ENCODE measurements around the gene NF1.
"Not testable (repeated sequence)": the region's sequence is repeated elsewhere in the genome, so short reads cannot be mapped to it uniquely, and the experiment has no call there.

Gene NF1

GRCh38 chr17:31383488-31383887 lies 288.7 kb downstream of the NF1 start:
- peak; percentile 25 for DNase-seq (ENCODE audit: low read depth)
- TF ChIP-seq CTCF (IDR thresholded peaks at IDR 0.05; ENCODE audit: insufficient read depth, low read depth, low read length, missing control alignments), result peak; percentile 20
- H3K4me3 ChIP-seq (ENCODE audit: low read length), result not testable (repeated sequence)

GRCh38 chr17:31385428-31386285 lies 290.9 kb downstream of the NF1 start:
- no peak overlapping the region for H3K4me3 ChIP-seq (ENCODE audit: low read length)
- TF ChIP-seq CTCF (IDR thresholded peaks at IDR 0.05; ENCODE audit: insufficient read depth, low read depth, low read length, missing control alignments), result no peak
- DNase-seq (ENCODE audit: low read depth), result no peak

GRCh38 chr17:31386542-31387075 lies 291.8 kb downstream of the NF1 start:
- no peak overlapping the region for H3K4me3 ChIP-seq (ENCODE audit: low read length)
- TF ChIP-seq CTCF (IDR thresholded peaks at IDR 0.05; ENCODE audit: insufficient read depth, low read depth, low read length, missing control alignments), result no peak
- DNase-seq (ENCODE audit: low read depth), result no peak

- no peak overlapping the region for H3K4me3 ChIP-seq (ENCODE audit: low read length)
- no peak for TF ChIP-seq CTCF (IDR thresholded peaks at IDR 0.05; ENCODE audit: insufficient read depth, low read depth, low read length, missing control alignments)
- DNase-seq (ENCODE audit: low read depth), result no peak
Observed at GRCh38 chr17:31387438-31387837, 292.7 kb downstream of the NF1 start.

- no peak overlapping the region for H3K4me3 ChIP-seq (ENCODE audit: low read length)
- DNase-seq (ENCODE audit: low read depth), result no peak
- TF ChIP-seq CTCF (IDR thresholded peaks at IDR 0.05; ENCODE audit: insufficient read depth, low read depth, low read length, missing control alignments), result no peak
Observed at GRCh38 chr17:31388351-31388750, 293.6 kb downstream of the NF1 start.

GRCh38 chr17:31388770-31389656 lies 294.2 kb downstream of the NF1 start:
- no peak overlapping the region for H3K4me3 ChIP-seq (ENCODE audit: low read length)
- TF ChIP-seq CTCF (IDR thresholded peaks at IDR 0.05; ENCODE audit: insufficient read depth, low read depth, low read length, missing control alignments), result peak; percentile 68
- DNase-seq (ENCODE audit: low read depth), result peak; percentile 19

Data from epithelial cell of esophagus (primary cell).